ENCODE measurements around the gene TBC1D19.

GRCh38 chr4:26784207-26784865 is 200.5 kb downstream of the TBC1D19 start:
- TF ChIP-seq POLR2A (IDR thresholded peaks at IDR 0.05) (no peak), CTCF (IDR thresholded peaks at IDR 0.05 in 4 of 5, conservative IDR thresholded peaks at IDR 0.05 in 1 of 5) (no peak)
